Measurements from ENCODE around the gene TPM4.

GRCh38 chr19:16139752-16140151 lies 63.5 kb downstream of the TPM4 start:
- no peak for TF ChIP-seq CTCF (IDR thresholded peaks at IDR 0.05)
- no peak for TF ChIP-seq POLR2A (IDR thresholded peaks at IDR 0.05)

All from prostate gland (tissue), 2 donors.